Duodenal mucosa (tissue), 2 donors: ENCODE data around the gene MS4A18.

ENCODE experiments used
- H3K27ac ChIP-seq: one replicate; pipeline ENCODE4 v1.7.0; 2013; ENCODE audit warnings: low read depth, low read length
- H3K27me3 ChIP-seq, 2 donors: one replicate each; pipeline ENCODE4 v1.7.0; 2013; ENCODE audit warnings: low read length in 2 of 2, control low read depth in 1 of 2; ENCODE audit not compliant: insufficient read depth in 2 of 2, control insufficient read depth in 1 of 2
- H3K36me3 ChIP-seq, 2 donors: one replicate each; pipeline ENCODE4 v1.7.0; 2013; ENCODE audit warnings: low read length in 2 of 2, control low read depth in 1 of 2; ENCODE audit not compliant: insufficient read depth in 2 of 2, control insufficient read depth in 1 of 2
- H3K4me1 ChIP-seq, 2 donors: one replicate each; pipeline ENCODE4 v1.7.0; 2013; ENCODE audit warnings: low read length in 2 of 2, control low read depth in 1 of 2; ENCODE audit not compliant: insufficient read depth in 2 of 2, control insufficient read depth in 1 of 2
- H3K4me3 ChIP-seq, 2 donors: one replicate each; pipeline ENCODE4 v1.7.0; 2013; ENCODE audit warnings: low read length in 2 of 2, low read depth in 1 of 2
- H3K9ac ChIP-seq, 2 donors: one replicate each; pipeline ENCODE4 v1.7.0; 2013; ENCODE audit warnings: low read length in 2 of 2, low read depth in 1 of 2
- H3K9me3 ChIP-seq, 2 donors: one replicate each; pipeline ENCODE4 v1.7.0; 2013; ENCODE audit warnings: low read length in 2 of 2, control low read depth in 1 of 2; ENCODE audit not compliant: control insufficient read depth in 1 of 2

Gene MS4A18

GRCh38 chr11:60782393-60783140, 58.0 kb downstream of the MS4A18 start:
- Histone ChIP-seq H3K36me3 (no peaks in the 10 kb centered on the region), H3K4me1 (peaks cover 30 to 48% of the 10 kb centered on the region in 2 donors), H3K27ac (no peak overlapping the region), H3K9me3 (no peaks in the 10 kb centered on the region), H3K27me3 (no peaks in the 10 kb centered on the region), H3K4me3 (no peak overlapping the region), H3K9ac (no peak overlapping the region)

- Histone ChIP-seq H3K27me3 (no peaks in the 10 kb centered on the region), H3K4me1 (peaks cover 33 to 47% of the 10 kb centered on the region in 2 donors), H3K9ac (no peak overlapping the region), H3K36me3 (no peaks in the 10 kb centered on the region), H3K9me3 (no peaks in the 10 kb centered on the region), H3K4me3 (no peak overlapping the region), H3K27ac (no peak overlapping the region)
Observed at GRCh38 chr11:60783141-60783484, 58.6 kb downstream of the MS4A18 start.

GRCh38 chr11:60783911-60784310, 59.4 kb downstream of the MS4A18 start:
- Histone ChIP-seq H3K9me3 (no peaks in the 10 kb centered on the region), H3K4me3 (no peak overlapping the region), H3K4me1 (peaks cover 39 to 50% of the 10 kb centered on the region in 2 donors), H3K9ac (no peak overlapping the region), H3K27me3 (no peaks in the 10 kb centered on the region), H3K36me3 (no peaks in the 10 kb centered on the region), H3K27ac (no peak overlapping the region)

- Histone ChIP-seq H3K9me3 (no peaks in the 10 kb centered on the region), H3K27ac (peak within 1 kb of the TSS; percentile 64), H3K9ac (peak within 1 kb of the TSS; percentile 48 to 54), H3K4me1 (peaks cover 39 to 50% of the 10 kb centered on the region in 2 donors), H3K4me3 (peak within 1 kb of the TSS; percentile 53 to 60), H3K36me3 (no peaks in the 10 kb centered on the region), H3K27me3 (no peaks in the 10 kb centered on the region)
Observed at GRCh38 chr11:60785136-60785535, 60.6 kb downstream of the MS4A18 start, which contains the start of gene MS4A10. MS4A10 (plus strand) TSS chr11:60785333; CDS start chr11:60790336, 5,003 bp downstream.

- no peaks in the 10 kb centered on the region for H3K27me3 ChIP-seq
- no peaks in the 10 kb centered on the region for H3K36me3 ChIP-seq
- H3K4me1 ChIP-seq = peaks cover 35 to 49% of the 10 kb centered on the region in 2 donors
- H3K27ac ChIP-seq = peak overlapping the region; percentile 64
- H3K4me3 ChIP-seq = peak overlapping the region; percentile 53 to 60
- H3K9me3 ChIP-seq = no peaks in the 10 kb centered on the region
- peak overlapping the region in 1 of 2 donors; percentile 48 for H3K9ac ChIP-seq
Observed at GRCh38 chr11:60785806-60786361, 61.4 kb downstream of the MS4A18 start.

- H3K9ac ChIP-seq = peak overlapping the region; percentile 42 to 44
- H3K4me3 ChIP-seq = peak overlapping the region; percentile 53 to 60
- no peaks in the 10 kb centered on the region for H3K9me3 ChIP-seq
- H3K27ac ChIP-seq = no peak overlapping the region
- peaks cover 35 to 40% of the 10 kb centered on the region in 2 donors for H3K4me1 ChIP-seq
- no peaks in the 10 kb centered on the region for H3K36me3 ChIP-seq
- H3K27me3 ChIP-seq = no peaks in the 10 kb centered on the region
Observed at GRCh38 chr11:60786811-60787567, 62.5 kb downstream of the MS4A18 start.

GRCh38 chr11:60788401-60789125, 64.0 kb downstream of the MS4A18 start:
- peak overlapping the region in 1 of 2 donors; percentile 0 for H3K4me3 ChIP-seq
- peaks cover 34 to 35% of the 10 kb centered on the region in 2 donors for H3K4me1 ChIP-seq
- H3K9ac ChIP-seq = no peak overlapping the region
- no peaks in the 10 kb centered on the region for H3K36me3 ChIP-seq
- H3K27me3 ChIP-seq = no peaks in the 10 kb centered on the region
- H3K27ac ChIP-seq = no peak overlapping the region
- H3K9me3 ChIP-seq = no peaks in the 10 kb centered on the region

- no peak overlapping the region for H3K9ac ChIP-seq
- H3K27ac ChIP-seq = no peak overlapping the region
- H3K27me3 ChIP-seq = no peaks in the 10 kb centered on the region
- no peaks in the 10 kb centered on the region for H3K9me3 ChIP-seq
- H3K4me1 ChIP-seq = peaks cover 20 to 23% of the 10 kb centered on the region in 2 donors
- no peak overlapping the region for H3K4me3 ChIP-seq
- peaks cover 0 to 6% of the 10 kb centered on the region in 2 donors for H3K36me3 ChIP-seq
Observed at GRCh38 chr11:60790726-60791125, 66.2 kb downstream of the MS4A18 start.

- no peak overlapping the region for H3K9ac ChIP-seq
- peaks cover 0 to 6% of the 10 kb centered on the region in 2 donors for H3K36me3 ChIP-seq
- no peaks in the 10 kb centered on the region for H3K27me3 ChIP-seq
- H3K9me3 ChIP-seq = no peaks in the 10 kb centered on the region
- H3K4me1 ChIP-seq = peaks cover 15 to 18% of the 10 kb centered on the region in 2 donors
- H3K27ac ChIP-seq = no peak overlapping the region
- H3K4me3 ChIP-seq = no peak overlapping the region
Observed at GRCh38 chr11:60791153-60791933, 66.8 kb downstream of the MS4A18 start.
